ENCODE results near the gene TMEM187.

TMEM187 gene

DNA sequence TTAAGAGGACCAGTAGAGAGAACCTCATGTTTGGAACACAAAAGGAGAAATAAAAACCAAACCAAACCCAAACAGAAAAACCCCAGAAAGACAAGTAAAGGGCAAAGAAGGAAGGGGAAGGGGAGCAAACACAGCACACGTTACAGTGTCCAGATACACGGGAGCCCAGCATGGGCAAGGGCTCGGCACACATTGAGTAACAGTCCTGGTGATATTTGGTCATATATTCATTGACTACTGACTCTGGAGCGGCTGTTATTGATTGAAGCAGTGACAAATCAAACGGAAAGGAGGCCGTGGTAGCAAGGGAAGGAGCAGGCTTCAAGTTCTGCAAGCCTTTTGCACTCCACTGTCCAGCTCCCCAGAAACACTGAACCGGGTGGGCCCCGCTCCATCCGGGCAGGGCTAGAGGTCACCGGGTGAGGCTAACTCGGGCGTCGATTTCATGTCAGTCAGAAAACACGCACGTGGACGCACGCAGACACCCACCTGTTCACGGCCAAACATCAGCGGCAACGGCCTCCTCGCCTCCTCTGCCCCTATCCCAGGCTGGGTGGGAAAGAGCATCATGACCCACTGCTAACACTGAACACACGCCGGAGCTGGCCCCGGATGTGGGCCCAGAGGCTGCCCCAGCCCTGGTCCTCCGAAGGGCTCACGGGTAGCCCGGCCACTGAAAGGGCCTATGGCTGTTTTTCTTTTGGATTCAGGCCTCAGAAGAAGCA lies 50.9 kb downstream of the TMEM187 start:
- no peak for DNase-seq

DNA sequence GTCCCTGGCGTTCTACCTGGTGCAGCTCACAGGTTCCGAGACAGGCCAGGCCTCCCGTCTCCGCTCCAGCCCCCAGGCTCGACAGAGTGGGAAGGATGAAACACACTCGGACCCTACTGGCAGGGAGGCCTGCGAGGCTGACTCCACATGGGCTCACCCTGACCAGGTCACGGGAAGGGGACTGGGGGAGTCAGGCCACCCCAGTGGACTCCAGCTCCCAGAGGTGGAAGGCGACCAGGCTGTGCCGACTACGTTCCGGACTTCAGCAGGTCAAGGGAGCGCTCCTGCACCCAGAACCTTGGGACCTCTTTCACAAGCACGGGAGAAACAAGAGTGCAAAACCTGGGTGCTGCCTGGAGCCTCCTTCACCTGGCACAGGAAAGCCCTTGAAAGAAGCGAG lies 51.7 kb downstream of the TMEM187 start:
- no peak for DNase-seq

DNA sequence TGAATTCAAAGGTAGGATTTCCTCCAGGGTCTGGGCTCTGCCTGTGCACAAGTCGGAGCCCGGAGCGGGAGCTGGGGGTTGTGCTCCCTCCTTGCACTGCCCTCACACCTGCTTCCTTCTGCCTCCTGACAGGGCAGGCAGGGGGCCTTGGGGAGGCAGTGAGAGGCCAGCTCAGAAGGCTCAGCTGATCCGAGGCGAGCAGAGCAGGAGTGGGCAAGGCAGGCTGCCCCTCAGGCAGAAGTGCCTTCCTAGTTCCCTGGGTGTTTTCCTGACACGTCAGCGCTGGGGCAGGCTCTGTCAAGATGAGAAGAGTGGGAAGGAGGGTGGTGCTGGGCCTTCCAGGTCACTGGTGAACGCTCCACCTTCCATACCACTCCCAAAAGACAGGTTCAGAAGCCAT lies 52.7 kb downstream of the TMEM187 start:
- DNase-seq: no peak

DNA sequence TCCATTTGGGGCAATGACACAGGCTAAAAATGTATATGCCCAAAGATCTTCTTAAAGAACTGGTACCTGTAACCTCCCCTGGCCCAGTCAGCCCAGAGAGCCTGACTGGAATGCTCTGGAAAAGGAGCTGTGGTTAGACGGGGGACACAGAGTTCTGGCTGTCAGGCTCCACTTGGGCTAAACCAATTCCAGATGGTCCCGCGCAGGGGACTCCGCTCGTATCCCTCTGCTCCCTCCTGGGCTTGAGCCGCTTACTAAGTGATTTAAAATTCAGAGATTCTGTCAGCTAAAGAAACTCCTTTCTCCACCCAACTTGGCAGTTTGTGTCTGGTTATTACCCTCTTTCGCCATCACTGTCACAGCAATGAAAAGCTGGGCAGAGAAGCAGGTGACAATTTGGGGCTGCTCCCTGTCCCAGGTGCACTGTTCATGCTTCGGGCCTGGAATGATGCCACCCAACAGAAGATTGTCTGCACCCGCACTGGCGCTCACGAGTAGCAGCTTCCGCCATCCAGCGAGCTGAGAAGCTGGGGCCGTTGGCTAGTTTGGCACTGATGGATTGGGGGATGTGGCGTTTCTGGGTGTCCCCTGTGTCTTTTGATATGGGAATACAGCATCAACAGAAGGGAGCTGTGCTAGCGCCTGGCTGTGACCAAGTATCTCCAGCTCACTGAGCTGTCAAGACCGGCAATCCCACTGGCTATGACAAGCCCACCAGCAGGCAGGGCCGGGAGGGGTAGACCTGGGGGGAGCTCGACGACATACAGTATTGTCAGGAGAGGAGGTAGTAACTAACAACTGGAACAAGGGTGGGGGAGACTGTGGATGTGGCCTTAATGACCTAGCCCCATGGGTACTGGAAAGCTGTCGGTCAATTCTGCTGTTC lies 53.8 kb downstream of the TMEM187 start:
- no peak for DNase-seq

DNA sequence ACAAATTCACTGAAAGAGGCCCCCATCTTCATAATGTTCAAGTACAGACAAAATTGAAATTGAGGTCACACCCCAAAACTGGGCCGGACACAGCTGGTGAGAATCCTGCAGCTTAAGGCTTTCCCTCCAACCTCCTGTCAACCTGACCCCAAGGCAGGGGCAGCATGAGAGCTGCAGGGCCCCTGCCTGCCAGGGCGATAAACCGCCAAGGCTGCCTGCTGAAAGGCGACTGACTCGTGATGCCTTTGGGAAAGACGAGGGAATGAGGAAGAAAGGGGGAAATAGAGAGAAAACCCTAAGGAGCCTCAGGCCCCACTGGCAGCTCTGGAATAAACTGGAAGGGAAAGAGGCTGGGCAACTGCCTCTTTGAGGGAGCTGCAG lies 54.5 kb downstream of the TMEM187 start:
- no peak for DNase-seq

DNA sequence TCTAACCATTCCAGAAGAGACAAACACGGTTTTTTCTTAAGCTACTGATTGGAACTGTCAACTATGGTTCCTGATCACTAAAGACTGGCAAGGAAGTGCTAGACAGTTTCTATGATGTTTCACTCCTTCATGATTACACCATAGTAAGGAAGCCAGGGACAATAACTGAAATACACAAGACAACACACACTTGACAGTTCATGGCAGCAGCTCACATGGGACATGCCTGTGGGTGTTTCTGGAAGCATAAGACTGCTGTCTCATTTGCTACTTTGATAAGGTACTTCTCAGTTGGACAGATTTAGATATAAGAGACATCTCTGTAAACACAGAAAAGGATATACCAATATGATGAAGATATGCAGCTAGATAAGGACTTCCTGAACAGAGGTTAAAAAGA lies 55.4 kb downstream of the TMEM187 start:
- DNase-seq: no peak

DNA sequence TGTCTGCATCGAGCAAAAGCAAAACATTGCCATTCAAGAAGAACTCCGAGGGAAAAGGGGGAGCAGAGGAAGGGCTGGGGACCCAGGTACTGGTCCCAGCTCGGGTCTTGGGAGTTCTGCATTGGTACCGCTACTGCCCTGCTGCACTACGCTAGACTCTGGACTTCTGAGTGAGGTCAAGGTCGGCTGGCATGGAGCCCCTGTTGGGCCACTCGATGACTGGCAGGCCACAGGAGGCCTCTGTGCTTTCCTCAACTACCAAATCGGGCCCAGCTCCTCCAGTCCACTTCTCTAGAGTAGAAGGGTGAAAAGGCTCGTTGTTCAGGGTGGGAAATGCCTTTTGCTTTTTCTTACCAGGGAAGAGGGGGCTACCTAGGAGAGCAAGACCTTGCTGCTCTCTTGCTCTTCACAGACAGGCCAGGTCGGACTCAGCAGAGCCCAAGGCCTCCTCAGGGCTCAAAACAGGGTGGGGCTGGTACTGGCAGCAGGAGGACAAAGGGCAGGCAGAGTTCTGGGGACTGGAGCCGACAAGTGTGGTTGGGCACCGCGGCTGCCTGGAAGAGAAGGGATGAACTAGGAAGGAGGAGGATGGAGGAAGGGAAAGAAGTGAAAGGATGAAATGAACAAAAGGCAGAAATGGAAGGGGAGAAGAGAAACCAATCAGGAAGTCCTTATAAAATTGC lies 56.1 kb downstream of the TMEM187 start:
- DNase-seq: no peak

DNA sequence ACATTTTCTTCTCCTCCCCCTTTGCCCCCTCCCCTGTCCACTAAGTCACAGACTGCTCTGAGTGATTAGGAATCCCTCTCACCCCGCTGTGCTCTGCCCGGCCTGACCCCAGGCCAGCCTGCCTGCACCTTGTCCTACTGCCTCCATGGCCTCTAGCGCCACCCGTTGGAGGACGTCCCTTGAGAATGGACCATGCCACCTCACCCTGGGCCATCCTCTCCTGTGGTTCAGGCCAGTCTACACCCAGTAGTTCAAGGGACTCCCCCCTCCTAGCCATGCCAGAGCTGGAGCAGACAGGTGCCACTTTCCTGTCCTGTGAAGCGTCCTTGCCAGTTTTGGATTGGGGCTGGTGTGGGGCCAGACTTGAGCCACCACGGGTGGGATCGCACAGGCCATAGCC lies 56.9 kb downstream of the TMEM187 start:
- DNase-seq: no peak

DNA sequence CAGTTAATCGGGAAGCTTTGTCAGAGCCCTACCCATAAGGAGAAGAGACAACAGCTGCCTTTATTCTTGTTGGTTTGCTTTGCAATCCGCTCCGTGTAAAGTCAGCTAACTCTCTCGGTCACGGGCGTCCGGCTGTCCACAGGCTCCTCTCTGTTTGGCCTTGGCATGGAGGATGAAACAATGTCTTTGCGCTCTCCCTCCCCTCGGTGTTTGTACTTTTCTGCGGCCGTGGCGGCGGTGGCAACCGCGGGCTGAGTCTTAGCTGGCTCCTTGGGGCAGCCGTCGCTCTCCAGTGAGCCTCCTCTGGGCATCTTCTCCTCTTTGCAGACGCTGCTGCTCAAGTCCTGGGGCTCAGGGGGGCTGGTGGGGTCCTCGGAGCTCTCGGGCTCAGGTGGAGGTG lies 57.7 kb downstream of the TMEM187 start:
- DNase-seq: no peak

DNA sequence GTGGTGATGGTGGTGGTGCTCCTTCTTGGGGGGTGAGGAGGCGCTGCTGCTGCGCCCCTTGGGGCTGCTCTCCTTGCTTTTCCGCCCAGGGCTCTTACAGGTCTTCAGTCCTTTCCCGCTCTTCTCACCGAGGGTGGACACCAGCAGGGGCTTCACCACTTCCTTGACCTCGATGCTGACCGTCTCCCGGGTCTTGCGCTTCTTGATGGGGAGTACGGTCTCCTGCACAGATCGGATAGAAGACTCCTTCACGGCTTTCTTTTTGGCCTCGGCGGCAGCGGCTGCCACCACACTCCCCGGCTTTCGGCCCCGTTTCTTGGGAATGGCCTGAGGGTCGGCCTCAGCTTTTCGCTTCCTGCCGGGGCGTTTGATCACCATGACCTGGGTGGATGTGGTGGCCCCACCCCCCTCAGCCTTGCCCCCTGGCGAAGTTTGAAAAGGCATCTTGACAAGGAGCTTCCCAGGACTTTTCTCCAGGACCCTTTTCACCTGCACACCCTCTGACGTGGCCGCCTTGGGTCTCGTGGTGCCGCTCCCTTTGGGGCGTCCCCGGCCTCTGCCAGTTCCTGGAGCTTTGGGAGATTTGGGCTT lies 58.3 kb downstream of the TMEM187 start:
- DNase-seq: no peak

DNA sequence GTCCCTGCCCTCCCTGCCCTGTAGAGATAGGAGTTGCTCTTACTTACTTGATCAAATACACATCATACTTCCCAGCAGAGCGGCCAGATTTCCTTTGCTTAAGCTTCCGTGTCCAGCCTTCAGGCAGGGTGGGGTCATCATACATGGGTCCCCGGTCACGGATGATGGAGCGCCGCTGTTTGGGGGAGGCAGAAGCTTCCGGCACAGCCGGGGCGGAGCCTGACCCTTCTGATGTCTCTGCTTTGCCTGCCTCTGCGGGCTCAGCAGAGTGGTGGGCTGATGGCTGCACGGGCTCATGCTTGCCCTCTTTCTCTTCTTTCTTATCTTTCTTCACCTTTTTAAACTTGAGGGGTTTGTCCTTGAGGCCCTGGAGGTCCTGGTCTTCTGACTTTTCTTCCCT lies 59.6 kb downstream of the TMEM187 start:
- no peak for DNase-seq

DNA sequence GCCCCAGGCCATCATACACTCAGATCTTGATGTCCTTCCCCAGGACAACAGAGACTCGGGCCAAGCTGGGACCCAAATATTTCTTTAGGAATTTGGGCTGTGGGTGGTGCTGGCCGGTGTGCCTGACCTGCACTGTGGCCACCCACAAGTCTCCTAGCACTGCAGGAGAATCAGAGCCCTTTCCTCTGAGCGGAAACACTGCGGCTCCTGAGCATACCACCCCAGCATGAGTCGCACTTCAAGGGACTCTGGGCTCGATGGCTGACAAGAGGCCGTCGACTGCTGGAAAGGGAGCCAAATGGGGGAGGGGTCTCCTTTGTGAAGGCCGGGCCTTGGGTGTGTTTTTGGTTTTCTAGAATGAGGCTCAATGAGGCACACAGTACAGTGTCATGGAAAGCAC lies 60.1 kb downstream of the TMEM187 start:
- no peak for DNase-seq

Data from stimulated activated CD4-positive, alpha-beta T cell treated with anti-CD3 and anti-CD28 coated beads, Interleukin-15, amount 100 ng/mL, for 24 hours (primary cell).